Stimulated activated CD8-positive, alpha-beta memory T cell treated with anti-CD3 and anti-CD28 coated beads, Interleukin-12 subunit alpha, Interleukin-12 subunit beta, amount 100 ng/mL, for 24 hours (primary cell): ENCODE measurements around the gene PCCA.

Experiments used
- DNase-seq: peaks from one replicate; pipeline ENCODE4 v3.0.0-alpha.2; 2020; ENCODE audit errors: extremely low read depth

Gene PCCA

DNA sequence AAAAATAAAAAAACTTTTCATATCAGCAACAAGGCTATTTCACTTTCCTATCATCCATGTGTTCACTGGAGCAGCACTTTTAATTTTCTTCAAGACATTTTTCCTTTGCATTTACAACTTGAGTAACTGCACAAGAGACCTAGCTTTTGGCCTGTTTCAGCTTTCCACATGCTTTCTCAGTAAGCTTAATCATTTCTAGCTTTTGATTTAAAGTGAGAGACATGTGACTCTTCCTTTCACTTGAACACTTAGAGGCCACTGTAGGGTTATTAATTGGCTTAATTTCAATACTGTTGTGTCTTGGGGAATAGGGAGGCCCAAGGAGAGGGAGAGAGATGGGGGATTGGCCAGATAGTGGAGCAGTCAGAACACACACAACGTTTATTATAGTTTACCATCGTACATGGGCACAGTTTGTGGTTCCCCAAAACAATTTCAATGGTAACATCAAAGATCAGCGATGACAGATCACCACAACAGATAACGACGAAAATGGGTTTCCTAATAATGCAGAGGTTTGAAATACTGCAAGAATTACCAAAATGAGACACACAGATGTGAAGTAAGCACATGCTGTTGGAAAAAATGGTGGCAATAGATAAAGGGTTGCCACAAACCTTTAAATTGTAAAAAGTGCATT lies 382.1 kb downstream of the PCCA start:
- DNase-seq = no peak

DNA sequence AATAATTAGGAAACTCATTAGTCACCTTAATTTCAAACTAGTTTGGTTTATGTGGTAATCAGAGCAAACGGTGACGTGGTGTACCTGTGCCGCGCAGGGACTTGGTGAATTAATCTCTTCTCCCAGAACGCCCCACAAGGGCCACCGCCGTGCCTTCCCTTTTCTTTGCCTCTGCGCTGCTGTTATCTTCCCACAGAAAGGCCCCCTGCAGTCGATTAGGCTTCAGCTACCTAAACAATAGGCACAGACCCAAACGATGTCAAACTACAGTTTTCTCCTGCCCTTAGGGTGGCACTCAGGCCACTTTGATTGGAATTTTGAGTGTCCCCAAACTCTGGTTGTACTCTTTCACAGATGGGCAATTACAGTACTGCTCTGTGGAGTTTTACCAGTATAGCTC lies 384.2 kb downstream of the PCCA start:
- no peak for DNase-seq

DNA sequence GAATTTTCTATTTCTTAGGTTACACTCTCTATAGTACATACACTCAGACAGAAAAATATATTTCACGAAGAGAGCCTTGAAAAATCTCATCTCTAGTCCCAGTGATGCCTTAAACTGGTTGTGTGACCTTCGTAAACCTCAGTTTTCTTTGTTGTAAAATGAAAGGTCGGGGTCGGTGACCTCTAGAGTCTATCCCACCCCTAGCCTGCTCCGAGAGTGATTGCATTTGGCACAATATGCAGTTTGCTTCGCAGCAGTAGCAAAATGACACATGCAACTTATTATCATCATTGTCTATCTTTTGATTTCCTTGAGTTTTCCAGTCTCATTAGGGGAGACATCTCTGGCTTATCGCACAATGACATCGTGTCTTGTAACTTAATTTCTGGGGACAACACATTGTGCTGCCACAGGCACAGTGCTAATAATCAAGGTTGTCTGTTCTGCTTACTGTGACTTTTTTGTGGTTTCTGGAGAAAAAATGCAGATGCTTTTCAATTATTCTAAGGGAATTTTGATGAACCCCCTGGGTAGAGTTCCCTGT lies 384.7 kb downstream of the PCCA start:
- no peak for DNase-seq

DNA sequence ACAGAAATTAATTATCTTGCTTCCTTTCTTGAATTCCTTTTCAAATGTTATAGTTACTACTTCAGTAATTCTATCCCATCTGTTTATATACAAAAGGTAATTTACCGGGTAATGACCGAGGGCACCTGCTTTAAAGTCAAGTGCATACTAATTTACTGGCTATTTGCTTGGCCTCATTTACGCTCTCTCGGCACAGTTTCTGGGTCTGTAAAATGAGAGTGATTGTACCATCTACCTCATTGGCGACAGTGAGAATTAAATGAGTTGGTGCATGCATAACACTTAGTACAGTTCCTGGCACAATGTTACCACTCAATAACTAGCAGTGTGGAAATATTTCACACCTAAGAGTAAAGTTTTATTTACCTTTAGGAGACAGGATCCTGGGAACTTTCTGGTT lies 388.1 kb downstream of the PCCA start:
- no peak for DNase-seq

DNA sequence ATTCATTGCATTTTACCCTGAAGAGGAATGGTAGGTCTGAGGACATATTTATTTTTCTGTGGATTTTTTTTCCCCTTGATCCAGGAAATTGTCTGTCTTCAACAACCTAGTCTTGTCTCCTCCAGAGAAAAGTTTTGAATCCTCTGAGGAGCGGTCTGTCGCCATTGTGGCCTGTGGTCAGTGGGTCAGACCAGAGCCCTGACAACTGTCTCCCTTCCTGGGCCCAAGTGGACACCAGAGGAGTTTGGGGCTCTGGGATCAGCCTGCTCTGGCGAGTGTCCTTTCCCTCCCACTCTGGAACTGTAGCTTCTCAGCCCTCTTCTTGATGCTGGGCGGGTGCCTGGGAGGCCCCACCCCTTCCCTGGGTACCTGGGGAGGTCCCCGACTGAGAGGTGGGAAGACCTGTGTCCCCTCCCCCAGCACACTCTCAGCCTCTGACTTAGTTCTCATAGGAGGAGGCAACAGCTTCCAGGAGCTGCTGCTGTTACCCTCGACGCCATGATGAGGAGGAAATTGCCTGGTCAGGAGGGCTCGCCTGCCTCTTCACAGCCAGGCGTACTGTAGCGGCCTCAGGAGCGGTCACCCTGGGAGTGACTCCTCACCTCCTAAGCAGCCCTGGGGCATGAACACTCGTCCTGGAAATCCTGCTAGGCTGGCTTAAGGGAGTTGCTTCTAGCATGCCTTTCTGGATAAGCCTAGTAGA lies 389.4 kb downstream of the PCCA start:
- no peak for DNase-seq

DNA sequence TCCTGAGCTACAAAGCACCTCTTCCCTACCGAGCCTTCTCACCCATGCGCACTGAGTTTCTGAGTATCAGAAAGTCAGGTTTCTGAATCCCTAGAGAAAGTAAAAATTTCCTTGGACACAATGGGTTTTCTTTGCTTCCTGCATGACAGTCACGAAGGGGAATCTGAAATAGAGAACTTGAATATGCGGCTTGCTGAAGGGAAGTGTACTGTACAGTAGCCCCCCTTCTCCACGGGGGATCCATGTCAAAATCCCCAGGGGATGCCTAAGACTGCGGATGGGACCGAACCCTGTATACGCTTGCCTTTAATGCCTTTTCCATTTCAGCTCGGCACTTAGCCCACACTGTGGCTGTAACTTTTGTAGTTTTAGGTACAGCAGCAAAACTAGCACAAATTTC lies 391.8 kb downstream of the PCCA start:
- DNase-seq = no peak

DNA sequence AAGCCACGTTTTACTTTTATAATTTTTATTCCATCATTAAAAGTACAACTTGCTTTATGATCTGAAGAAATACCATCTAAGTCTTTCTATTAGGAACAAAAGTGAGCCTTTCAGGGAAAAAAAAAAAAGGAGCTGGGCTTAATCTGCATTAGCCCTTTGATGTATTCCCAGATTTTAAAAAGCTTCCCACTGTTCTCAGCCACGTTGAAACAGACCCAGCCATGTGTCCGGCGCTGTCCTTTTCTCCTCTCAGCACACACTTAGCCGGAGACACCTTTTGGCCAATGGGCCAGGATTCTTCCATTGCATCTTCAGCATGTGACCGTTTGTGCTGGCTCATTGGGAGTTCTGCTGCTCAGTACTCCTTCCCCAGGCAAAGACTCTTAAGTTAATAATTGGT lies 394.2 kb downstream of the PCCA start:
- DNase-seq = no peak

DNA sequence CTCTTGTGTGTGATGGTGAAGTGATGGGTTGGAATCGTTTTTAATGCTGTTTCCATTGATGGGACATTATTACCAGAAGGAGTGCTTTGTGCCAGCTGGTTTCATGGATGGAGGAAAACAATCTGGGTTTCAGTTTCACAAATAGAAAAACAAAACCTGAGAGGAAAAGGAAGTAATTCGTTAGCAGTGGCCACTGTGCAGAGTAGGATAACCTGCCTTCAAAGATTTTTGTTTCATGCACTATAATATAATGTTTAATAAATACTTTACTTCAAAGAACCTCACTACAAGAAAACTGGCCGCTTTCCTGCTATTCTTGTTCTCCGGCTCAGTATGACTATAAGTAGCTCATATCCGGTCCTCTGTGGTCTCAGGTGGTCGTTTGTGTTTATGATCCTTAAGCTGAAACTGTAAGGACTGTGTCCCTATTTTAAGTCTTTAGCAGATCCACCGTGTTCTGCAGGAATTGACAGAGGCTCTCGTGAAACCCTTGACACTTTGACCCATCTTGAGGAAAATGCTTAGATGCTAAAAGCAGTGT lies 395.0 kb downstream of the PCCA start:
- DNase-seq = no peak

DNA sequence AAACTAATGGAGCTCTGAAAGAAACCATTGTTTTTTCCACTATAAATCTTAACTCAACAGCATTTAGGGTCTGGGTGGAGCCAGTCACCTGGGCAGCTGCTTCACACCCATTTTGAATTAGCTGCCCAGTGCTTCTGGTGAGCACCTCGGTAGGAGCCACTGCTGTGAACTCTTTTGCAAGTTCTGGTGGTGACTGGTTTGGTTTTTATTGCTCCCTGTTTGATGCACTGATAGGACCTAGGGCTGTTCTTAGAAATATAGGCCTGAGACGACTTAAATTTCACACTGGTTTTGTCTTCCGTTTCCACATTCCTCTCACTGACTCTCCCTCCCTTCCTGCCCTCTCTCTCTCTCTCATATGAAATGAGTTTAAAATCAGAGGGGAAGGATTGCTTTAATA lies 395.8 kb downstream of the PCCA start:
- no peak for DNase-seq

DNA sequence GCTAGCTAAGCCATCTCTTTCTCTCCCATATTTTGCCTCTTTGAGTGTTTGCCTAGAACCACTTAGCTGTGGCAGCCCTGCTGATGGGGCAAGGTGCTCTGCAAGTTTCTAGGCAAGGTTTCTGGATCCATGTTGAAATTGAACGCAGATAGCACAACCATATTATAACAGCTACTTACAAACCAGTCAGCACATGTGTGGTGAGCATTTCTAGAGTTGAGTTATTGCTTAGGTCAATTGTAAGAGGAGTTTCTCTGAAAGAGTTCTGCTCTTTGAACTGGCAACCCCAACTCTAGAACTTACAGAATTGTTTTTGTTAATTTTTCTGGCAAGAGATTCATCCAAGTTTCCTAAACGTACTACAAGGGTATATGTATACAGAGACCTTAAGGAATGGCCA lies 396.4 kb downstream of the PCCA start:
- DNase-seq = no peak

DNA sequence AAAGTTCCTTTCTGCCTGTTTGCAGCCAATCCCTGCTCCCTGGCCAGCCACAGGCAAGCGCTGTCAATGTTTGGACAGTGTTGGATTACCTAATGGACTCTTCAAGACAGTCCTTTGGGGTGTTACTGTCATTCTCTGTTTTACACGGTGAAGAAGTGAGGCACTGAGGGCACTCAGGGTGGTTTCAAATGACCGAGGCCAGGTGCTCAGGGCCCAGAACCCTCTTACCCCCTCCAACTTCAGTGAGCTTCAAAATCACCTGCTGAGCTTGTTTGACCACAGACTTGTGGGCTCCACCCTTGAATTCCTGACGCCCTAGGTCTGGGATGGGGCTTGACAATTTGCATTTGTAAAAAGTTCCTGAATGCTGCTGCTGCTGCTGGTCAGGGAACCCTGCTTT lies 401.8 kb downstream of the PCCA start:
- no peak for DNase-seq

DNA sequence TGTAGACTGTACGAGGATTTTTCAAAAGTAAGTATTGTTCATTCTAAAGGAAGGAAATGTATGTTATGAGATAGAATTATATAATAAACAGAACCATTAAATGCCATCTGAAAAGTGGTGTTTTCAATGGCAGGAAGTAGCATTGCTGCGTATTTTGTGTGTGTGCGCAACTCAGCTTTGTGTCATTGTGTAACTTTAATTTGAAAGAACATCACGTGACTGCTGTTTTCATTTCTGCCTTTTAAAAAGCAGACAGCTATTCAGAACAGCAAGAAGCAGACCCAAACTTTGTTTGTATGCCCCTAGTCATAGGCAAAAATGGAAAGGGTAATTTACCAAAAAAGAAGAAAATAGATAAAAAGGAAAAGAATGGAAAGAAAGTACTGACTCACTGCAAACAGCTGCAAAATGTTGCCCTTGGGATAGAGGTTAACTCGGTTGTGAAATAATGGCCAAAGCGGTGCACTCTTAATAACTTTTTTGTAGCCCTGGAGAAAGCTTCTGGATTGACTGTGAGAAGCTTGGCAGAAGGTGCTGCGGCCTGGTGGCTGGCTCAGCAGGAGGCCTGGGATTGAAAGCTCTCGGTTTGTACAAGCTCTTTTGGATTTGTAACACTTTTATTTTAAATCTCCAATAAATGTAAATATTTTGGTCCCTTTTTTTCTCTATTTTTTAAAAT lies 402.4 kb downstream of the PCCA start:
- DNase-seq = no peak

DNA sequence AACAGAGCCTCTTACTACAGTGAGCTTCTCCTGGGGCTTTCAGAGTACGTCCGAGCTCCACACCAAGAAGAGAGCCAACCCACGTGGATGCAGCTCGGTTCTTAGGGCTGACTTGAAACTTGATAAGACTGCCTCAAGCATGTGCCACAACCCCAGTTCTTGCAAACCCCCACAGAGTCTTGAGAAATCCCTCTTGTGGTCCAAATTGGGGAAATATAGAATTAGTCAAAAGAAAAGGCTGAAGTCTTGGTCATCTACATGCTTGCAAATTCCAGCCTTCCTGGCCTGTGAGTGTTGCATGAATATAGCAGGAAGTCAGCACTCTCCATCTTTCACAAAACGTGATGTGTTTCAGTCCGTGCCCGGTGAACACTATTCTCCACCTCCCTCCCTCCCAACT lies 404.5 kb downstream of the PCCA start:
- no peak for DNase-seq

DNA sequence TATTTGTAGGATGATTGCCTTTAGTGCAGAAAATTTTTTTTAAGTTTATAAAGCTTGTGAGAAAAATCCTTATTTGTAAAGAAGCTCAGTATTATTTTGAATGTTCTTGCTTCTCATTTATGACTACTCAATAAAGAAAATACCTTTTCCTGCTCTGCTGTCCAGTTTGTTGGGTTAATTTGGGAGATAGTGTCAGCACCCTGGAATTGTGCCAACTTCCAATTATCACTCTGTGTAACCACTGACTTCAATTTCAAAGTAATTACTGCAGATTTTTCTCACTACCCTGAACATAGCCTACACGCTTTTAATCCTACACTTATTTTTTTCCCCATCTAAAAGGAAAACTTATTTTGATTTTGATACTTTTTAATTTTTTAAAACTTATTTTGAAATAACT lies 406.6 kb downstream of the PCCA start:
- DNase-seq = no peak

DNA sequence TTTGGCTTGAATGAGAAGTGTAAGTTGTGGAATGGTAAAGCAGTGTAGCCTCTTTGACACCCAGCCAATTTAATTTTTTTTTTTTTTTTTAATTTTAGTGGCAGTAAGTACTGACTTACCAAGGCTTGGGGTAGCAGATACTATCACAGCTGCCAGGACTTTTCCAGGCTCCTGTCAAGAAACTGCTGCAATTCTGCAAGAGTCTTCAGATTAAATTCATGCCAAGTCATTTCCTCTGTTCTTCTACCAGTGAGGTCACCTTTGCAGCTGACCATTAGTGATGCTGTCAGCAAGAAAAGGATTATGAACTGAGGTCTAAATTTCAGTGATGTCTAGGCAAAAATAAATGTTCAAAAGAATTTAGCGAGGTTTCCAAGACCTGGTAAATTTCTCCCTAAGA lies 408.5 kb downstream of the PCCA start:
- DNase-seq = no peak

DNA sequence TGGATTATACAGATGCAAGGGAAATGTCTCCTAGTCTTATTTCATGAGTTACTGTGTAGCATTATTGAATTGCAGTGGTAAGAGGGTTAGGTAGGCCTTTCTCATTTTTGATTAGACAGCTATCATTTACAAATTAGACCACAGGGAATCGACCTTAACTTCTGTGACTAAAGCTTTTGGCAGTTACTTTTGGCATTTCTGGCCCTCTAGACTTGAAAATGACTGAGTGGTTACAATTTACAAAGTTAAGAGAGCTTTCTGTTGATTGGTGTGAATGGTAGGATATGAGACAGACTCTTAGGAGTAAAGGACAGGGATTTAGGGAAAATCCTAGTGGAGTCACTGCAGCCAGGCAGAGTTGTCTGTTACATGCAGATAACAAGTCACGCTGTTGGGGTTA lies 413.6 kb downstream of the PCCA start:
- no peak for DNase-seq

DNA sequence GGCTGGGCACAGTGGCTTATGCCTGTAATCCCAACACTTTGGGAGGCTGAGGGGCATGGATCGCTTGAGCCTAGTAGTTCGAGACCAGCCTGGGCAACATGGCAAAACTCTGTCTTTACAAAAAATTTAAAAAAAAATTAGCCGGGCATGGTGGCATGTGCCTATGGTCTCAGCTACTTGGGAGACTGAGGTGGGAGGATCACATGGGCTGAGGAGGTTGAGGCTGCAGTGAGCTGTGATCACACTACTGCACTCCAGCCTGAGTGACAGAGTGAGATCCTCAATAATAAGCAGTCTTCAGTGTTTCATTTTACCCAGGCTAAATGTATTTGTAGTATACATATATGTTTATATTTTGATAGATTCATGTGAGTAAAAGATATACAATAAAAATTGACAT lies 414.7 kb downstream of the PCCA start:
- DNase-seq = no peak

DNA sequence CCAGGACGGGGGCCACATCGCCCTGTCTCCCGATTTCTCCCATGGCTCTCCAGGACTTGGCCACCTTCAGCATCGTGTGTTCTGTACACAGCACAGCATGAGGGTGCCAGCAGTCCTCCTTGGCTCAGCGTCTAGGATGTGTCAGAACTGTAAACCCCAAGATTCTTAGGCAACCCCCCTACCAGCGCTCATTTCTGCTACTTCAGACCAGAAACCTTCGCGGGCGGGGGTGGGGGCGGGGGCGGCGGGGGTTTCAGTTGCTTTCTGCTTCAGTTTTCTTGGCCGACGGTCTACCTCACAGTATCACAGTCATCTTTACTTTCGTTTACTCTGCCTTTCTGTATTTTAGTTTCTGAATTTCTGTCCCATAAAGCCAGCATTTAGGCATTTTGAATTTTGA lies 417.3 kb downstream of the PCCA start:
- DNase-seq = no peak

DNA sequence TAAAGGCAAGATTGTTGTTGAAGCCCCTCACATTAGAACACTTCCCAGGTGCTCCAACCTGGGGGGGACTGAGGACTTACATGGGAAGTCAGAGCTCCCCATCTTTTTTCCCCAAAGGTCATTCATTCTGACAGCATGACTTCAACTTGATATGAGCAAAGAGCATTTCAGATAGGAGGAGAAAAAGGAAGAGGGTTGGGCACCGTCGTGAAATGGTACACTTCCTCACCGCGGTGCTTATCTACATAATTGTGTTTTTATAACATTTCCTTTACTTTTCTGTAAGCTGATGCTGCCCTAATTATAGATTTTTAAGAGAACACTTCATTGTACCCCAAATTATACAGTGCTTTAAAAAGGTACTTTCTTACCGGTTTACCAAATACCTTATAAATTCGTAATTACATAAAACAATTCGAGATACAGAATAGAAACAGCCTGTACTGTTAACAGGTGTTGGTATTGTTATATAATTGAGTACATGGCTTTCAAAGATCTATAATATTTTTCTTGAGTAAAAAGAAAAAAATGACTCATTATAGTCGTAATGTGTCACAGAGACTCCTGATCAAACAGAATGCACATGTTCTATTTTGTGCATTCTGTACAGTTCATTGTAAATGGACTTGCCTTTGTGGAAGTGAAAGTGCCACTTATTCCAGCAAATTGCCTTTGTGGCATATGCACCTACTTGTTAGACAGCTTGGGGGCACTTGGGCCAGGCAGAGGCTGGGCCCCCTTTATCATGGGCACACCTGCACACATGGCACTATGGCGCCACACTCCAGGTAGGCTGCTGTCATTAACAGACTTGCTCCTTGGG lies 417.9 kb downstream of the PCCA start:
- no peak for DNase-seq

DNA sequence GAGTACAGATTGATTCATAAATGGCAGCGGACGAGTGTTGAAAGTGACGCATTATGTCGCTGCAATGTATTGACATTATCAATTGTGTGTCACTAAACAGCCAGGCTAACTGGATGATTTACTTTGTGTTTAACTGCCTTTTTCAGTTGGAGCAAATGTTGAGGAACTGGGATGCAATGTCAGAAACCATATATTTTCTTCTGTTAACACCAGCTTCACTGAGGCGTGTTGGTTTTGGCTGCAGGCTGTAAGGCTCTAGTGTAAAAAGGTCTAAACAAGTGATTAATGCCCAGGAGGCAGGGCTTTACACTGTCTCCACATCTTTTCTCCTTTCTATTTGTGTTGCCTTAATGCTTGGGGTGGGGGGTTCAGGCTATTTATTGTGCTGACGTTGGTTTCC lies 419.6 kb downstream of the PCCA start:
- no peak for DNase-seq

DNA sequence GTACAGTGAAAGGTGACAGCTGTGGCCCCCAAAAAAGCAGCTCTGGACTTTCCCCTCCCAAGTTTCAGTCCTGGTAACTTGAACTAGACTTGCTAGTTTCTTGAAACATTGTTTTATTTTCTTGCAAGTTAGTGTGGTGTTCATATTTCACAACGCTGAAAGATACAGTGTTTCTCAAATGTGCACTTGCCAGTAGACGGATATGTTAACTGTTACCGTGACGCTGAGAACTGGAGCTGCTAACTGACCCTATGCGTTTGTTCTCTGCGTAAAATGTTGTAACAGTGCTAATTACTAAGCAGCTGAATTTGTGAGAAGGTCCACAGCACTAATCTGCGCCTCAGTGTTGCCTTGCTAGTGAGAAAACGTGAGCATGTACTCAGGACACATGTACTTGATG lies 420.1 kb downstream of the PCCA start:
- no peak for DNase-seq
